ENCODE results near the gene IGSF5. TPM values are rescaled to one million over a fixed set of nuclear protein-coding genes. Genes with fewer than 3 reads are reported as not detected.

IGSF5 gene
- polyA plus RNA-seq, 3 donors = not detected

DNA sequence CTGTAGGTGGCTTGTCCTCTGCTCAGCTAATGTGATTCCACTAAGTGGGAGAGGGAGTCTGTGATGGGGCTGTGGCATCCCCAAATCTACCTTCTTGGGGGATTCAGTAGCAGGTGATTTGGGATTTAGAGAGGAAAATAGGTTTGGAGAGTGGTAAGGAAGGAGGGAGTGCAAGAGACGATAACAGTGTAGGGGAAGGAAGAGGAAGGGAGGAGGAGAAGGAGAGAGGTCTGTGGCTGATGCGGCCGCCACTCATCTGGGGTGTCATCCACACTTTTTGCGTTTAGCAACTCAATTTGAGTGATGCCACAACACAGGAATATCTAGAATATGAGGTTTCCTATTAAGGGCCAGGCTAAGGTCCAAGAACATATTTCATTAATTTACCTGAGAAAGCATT is 98.5 kb downstream of the IGSF5 start:
- H4K20me1 ChIP-seq (ENCODE audit: insufficient read depth, low read length) = no peaks in the 10 kb centered on the region
- no peaks in the 10 kb centered on the region for H3K4me1 Mint-ChIP-seq
- no peaks in the 10 kb centered on the region for H3K36me3 Mint-ChIP-seq
- H3K36me3 ChIP-seq (replicated peaks in 1 of 2; ENCODE audit: control insufficient read depth in 1 of 2, insufficient read depth in 2 of 2, low read length in 2 of 2) = no peaks in the 10 kb centered on the region
- TF ChIP-seq, protein P1, sequence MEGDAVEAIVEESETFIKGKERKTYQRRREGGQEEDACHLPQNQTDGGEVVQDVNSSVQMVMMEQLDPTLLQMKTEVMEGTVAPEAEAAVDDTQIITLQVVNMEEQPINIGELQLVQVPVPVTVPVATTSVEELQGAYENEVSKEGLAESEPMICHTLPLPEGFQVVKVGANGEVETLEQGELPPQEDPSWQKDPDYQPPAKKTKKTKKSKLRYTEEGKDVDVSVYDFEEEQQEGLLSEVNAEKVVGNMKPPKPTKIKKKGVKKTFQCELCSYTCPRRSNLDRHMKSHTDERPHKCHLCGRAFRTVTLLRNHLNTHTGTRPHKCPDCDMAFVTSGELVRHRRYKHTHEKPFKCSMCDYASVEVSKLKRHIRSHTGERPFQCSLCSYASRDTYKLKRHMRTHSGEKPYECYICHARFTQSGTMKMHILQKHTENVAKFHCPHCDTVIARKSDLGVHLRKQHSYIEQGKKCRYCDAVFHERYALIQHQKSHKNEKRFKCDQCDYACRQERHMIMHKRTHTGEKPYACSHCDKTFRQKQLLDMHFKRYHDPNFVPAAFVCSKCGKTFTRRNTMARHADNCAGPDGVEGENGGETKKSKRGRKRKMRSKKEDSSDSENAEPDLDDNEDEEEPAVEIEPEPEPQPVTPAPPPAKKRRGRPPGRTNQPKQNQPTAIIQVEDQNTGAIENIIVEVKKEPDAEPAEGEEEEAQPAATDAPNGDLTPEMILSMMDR (IDR thresholded peaks at IDR 0.05) = no peak
- H3K9ac ChIP-seq (ENCODE audit: insufficient read depth, low read length, poor library complexity, severe bottlenecking) = no peak overlapping the region
- no peak overlapping the region for H3K4me3 ChIP-seq (replicated peaks in 1 of 3; ENCODE audit: low read depth in 2 of 3, low read length in 3 of 3)
- no peak overlapping the region for H3K4me2 ChIP-seq (replicated peaks; ENCODE audit: extremely low read depth, low read length, poor library complexity, severe bottlenecking)
- no peak for DNase-seq
- no peaks in the 10 kb centered on the region for H3K79me2 ChIP-seq (ENCODE audit: insufficient read depth, low read length)
- H3K9me3 Mint-ChIP-seq = peaks cover 0 to 8% (median 3%) of the 10 kb centered on the region in 7 donors
- H3K27ac ChIP-seq (ENCODE audit: low read depth in 1 of 2, low read length in 2 of 2) = no peak overlapping the region
- intact Hi-C loops (cut with micrococcal nuclease) = no loop called here
- peaks cover 2 to 3% (median 2%) of the 10 kb centered on the region in 3 donors for H3K27me3 Mint-ChIP-seq (ENCODE audit: low read depth in 3 of 3)
- H2AFZ ChIP-seq (ENCODE audit: insufficient read depth, low read depth, low read length, poor library complexity, severe bottlenecking) = no peak overlapping the region
- no peaks in the 10 kb centered on the region for H3K9me3 ChIP-seq (replicated peaks in 1 of 2; ENCODE audit: control insufficient read depth in 1 of 2, insufficient read depth in 1 of 2, low read length in 2 of 2)
- WGBS (ENCODE audit: insufficient coverage) = 75% methylated on average over 4 of the region's 4 CpGs
- H3K27me3 ChIP-seq (ENCODE audit: control insufficient read depth in 2 of 2, insufficient read depth in 2 of 2, low read length in 2 of 2) = no peaks in the 10 kb centered on the region
- no peak overlapping the region for H3K27ac Mint-ChIP-seq
- H3K4me1 ChIP-seq (ENCODE audit: control insufficient read depth in 1 of 2, insufficient read depth in 2 of 2, low read length in 2 of 2) = no peaks in the 10 kb centered on the region
- H3K4me3 Mint-ChIP-seq = no peak overlapping the region

- no peaks in the 10 kb centered on the region for H3K9me3 ChIP-seq (replicated peaks in 1 of 2; ENCODE audit: control insufficient read depth in 1 of 2, insufficient read depth in 1 of 2, low read length in 2 of 2)
- H3K36me3 ChIP-seq (replicated peaks in 1 of 2; ENCODE audit: control insufficient read depth in 1 of 2, insufficient read depth in 2 of 2, low read length in 2 of 2) = no peaks in the 10 kb centered on the region
- Mint-ChIP-seq H3K27ac (no peak overlapping the region), H3K4me3 (no peak overlapping the region), H3K4me1 (no peaks in the 10 kb centered on the region), H3K27me3 (ENCODE audit: low read depth in 3 of 3) (peaks cover 2 to 3% (median 2%) of the 10 kb centered on the region in 3 donors), H3K36me3 (no peaks in the 10 kb centered on the region), H3K9me3 (peaks cover 0 to 8% (median 3%) of the 10 kb centered on the region in 7 donors)
- intact Hi-C loops (cut with micrococcal nuclease) = no loop called here
- no peaks in the 10 kb centered on the region for H3K79me2 ChIP-seq (ENCODE audit: insufficient read depth, low read length)
- no peaks in the 10 kb centered on the region for H3K4me1 ChIP-seq (ENCODE audit: control insufficient read depth in 1 of 2, insufficient read depth in 2 of 2, low read length in 2 of 2)
- no peak overlapping the region for H2AFZ ChIP-seq (ENCODE audit: insufficient read depth, low read depth, low read length, poor library complexity, severe bottlenecking)
- no peak overlapping the region for H3K9ac ChIP-seq (ENCODE audit: insufficient read depth, low read length, poor library complexity, severe bottlenecking)
- no peak for DNase-seq
- H3K4me2 ChIP-seq (replicated peaks; ENCODE audit: extremely low read depth, low read length, poor library complexity, severe bottlenecking) = no peak overlapping the region
- no peaks in the 10 kb centered on the region for H3K27me3 ChIP-seq (ENCODE audit: control insufficient read depth in 2 of 2, insufficient read depth in 2 of 2, low read length in 2 of 2)
- H3K4me3 ChIP-seq (replicated peaks in 1 of 3; ENCODE audit: low read depth in 2 of 3, low read length in 3 of 3) = no peak overlapping the region
- WGBS (ENCODE audit: insufficient coverage) = 90% methylated on average over 3 of the region's 5 CpGs
- no peaks in the 10 kb centered on the region for H4K20me1 ChIP-seq (ENCODE audit: insufficient read depth, low read length)
- TF ChIP-seq, protein P1 (IDR thresholded peaks at IDR 0.05) = no peak
- H3K27ac ChIP-seq (ENCODE audit: low read depth in 1 of 2, low read length in 2 of 2) = no peak overlapping the region
Measured at GRCh38 chr21:39843916-39844315, 98.9 kb downstream of the IGSF5 start.
